Astrocyte (in vitro differentiated cells and primary cell): ENCODE measurements around the gene CEP250.

Source experiments
- CTCF ChIP-seq: IDR thresholded peaks from 2 replicates; pipeline ENCODE4 v1.5.1; 2011; ENCODE audit warnings: low read depth, mild to moderate bottlenecking, inconsistent platforms, low read length, moderate library complexity; ENCODE audit not compliant: insufficient read depth
- EZH2 ChIP-seq: IDR thresholded peaks from 2 replicates; pipeline ENCODE4 v1.6.1; 2012; ENCODE audit warnings: mild to moderate bottlenecking, low read length, inconsistent platforms; ENCODE audit not compliant: insufficient read depth

GRCh38 chr20:35446356-35447078 is 8.9 kb upstream of the CEP250 start:
- no peak for TF ChIP-seq CTCF
- no peak for TF ChIP-seq EZH2
